ENCODE measurements around the gene SIAH3. TPM values are rescaled to one million over a fixed set of nuclear protein-coding genes. Genes with fewer than 3 reads are reported as not detected.
"Not testable (repeated sequence)": the region's sequence is repeated elsewhere in the genome, so short reads cannot be mapped to it uniquely, and the experiment has no call there.

SIAH3 gene
- polyA plus RNA-seq, 1 experiment: not detected

- no peaks in the 10 kb centered on the region for H3K36me3 ChIP-seq (ENCODE audit: control insufficient read depth, insufficient read depth, low read length)
- no peak overlapping the region for H3K4me3 ChIP-seq (ENCODE audit: low read depth, low read length)
- ChIA-PET POLR2A (no interaction called here), CTCF (no interaction called here)
- no peak for DNase-seq (ENCODE audit: low read depth)
- no peak for TF ChIP-seq CTCF (IDR thresholded peaks at IDR 0.05; ENCODE audit: insufficient read depth, low read depth, low read length)
- H3K27me3 ChIP-seq (ENCODE audit: control insufficient read depth, insufficient read depth, low read length): no peaks in the 10 kb centered on the region
Observed at GRCh38 chr13:45875951-45876350, 24.4 kb upstream of the SIAH3 start.

GRCh38 chr13:45873491-45874325, 22.2 kb upstream of the SIAH3 start:
- CTCF ChIA-PET: interaction anchor here (0.6 to 0.9 kb wide), 2 partner anchors 13 to 250 kb away, joined by 4 to 5 read pairs; no protein-coding TSS in a partner anchor
- Histone ChIP-seq H3K27me3 (ENCODE audit: control insufficient read depth, insufficient read depth, low read length) (peaks cover 1% of the 10 kb centered on the region; the same call in 1 of the 2 replicates), H3K4me3 (ENCODE audit: low read depth, low read length) (no peak overlapping the region), H3K36me3 (ENCODE audit: control insufficient read depth, insufficient read depth, low read length) (no peaks in the 10 kb centered on the region)
- POLR2A ChIA-PET: no interaction called here
- DNase-seq (ENCODE audit: low read depth): no peak
- no peak for TF ChIP-seq CTCF (IDR thresholded peaks at IDR 0.05; ENCODE audit: insufficient read depth, low read depth, low read length)

GRCh38 chr13:45872566-45872965, 21.0 kb upstream of the SIAH3 start:
- DNase-seq (ENCODE audit: low read depth): no peak
- CTCF ChIA-PET: no interaction called here
- POLR2A ChIA-PET: no interaction called here
- H3K36me3 ChIP-seq (ENCODE audit: control insufficient read depth, insufficient read depth, low read length): no peaks in the 10 kb centered on the region
- no peak for TF ChIP-seq CTCF (IDR thresholded peaks at IDR 0.05; ENCODE audit: insufficient read depth, low read depth, low read length)
- H3K27me3 ChIP-seq (ENCODE audit: control insufficient read depth, insufficient read depth, low read length): peaks cover 1% of the 10 kb centered on the region; the same call in 1 of the 2 replicates
- no peak overlapping the region for H3K4me3 ChIP-seq (ENCODE audit: low read depth, low read length)

GRCh38 chr13:45871201-45871600, 19.6 kb upstream of the SIAH3 start:
- CTCF ChIA-PET; POLR2A ChIA-PET; H3K4me3 ChIP-seq (ENCODE audit: low read depth, low read length); DNase-seq (ENCODE audit: low read depth); H3K27me3 ChIP-seq (ENCODE audit: control insufficient read depth, insufficient read depth, low read length); H3K36me3 ChIP-seq (ENCODE audit: control insufficient read depth, insufficient read depth, low read length): not testable (repeated sequence)

GRCh38 chr13:45870232-45870631, 18.7 kb upstream of the SIAH3 start:
- TF ChIP-seq CTCF (IDR thresholded peaks at IDR 0.05; ENCODE audit: insufficient read depth, low read depth, low read length): no peak
- ChIA-PET POLR2A (no interaction called here), CTCF (no interaction called here)
- DNase-seq (ENCODE audit: low read depth): no peak
- H3K27me3 ChIP-seq (ENCODE audit: control insufficient read depth, insufficient read depth, low read length): peaks cover 1% of the 10 kb centered on the region; the same call in 1 of the 2 replicates
- no peak overlapping the region for H3K4me3 ChIP-seq (ENCODE audit: low read depth, low read length)
- H3K36me3 ChIP-seq (ENCODE audit: control insufficient read depth, insufficient read depth, low read length): no peaks in the 10 kb centered on the region

GRCh38 chr13:45865414-45865813, 13.9 kb upstream of the SIAH3 start:
- no peaks in the 10 kb centered on the region for H3K36me3 ChIP-seq (ENCODE audit: control insufficient read depth, insufficient read depth, low read length)
- TF ChIP-seq CTCF (IDR thresholded peaks at IDR 0.05; ENCODE audit: insufficient read depth, low read depth, low read length): no peak
- POLR2A ChIA-PET: no interaction called here
- no peak for DNase-seq (ENCODE audit: low read depth)
- CTCF ChIA-PET: no interaction called here
- peaks cover 1% of the 10 kb centered on the region; the same call in 1 of the 2 replicates for H3K27me3 ChIP-seq (ENCODE audit: control insufficient read depth, insufficient read depth, low read length)
- no peak overlapping the region for H3K4me3 ChIP-seq (ENCODE audit: low read depth, low read length)

Measured in BJ (cell line).